Measurements from ENCODE around the gene SHQ1. TPM values are rescaled to one million over a fixed set of nuclear protein-coding genes. Genes with fewer than 3 reads are reported as not detected.

SHQ1 gene
- total RNA-seq, 2 experiments from 2014 or later: 29.8 to 31.4 TPM

- H3K27ac Mint-ChIP-seq: no peak overlapping the region
- TF ChIP-seq, protein P1, sequence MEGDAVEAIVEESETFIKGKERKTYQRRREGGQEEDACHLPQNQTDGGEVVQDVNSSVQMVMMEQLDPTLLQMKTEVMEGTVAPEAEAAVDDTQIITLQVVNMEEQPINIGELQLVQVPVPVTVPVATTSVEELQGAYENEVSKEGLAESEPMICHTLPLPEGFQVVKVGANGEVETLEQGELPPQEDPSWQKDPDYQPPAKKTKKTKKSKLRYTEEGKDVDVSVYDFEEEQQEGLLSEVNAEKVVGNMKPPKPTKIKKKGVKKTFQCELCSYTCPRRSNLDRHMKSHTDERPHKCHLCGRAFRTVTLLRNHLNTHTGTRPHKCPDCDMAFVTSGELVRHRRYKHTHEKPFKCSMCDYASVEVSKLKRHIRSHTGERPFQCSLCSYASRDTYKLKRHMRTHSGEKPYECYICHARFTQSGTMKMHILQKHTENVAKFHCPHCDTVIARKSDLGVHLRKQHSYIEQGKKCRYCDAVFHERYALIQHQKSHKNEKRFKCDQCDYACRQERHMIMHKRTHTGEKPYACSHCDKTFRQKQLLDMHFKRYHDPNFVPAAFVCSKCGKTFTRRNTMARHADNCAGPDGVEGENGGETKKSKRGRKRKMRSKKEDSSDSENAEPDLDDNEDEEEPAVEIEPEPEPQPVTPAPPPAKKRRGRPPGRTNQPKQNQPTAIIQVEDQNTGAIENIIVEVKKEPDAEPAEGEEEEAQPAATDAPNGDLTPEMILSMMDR (IDR thresholded peaks at IDR 0.05): no peak
- ATAC-seq (peak; percentile 72), DNase-seq (peak; percentile 65)
- ChIA-PET CTCF (interaction anchor here (0.9 kb wide), 1 partner anchor 151 kb away, joined by 3 read pairs; no protein-coding TSS in a partner anchor), POLR2A (no interaction called here)
- H3K36me3 Mint-ChIP-seq (ENCODE audit: low read depth): peaks cover 28% of the 10 kb centered on the region
- peaks cover 23% of the 10 kb centered on the region for H3K4me1 Mint-ChIP-seq (ENCODE audit: low read depth)
- intact Hi-C loops (cut with micrococcal nuclease): no loop called here
- no peaks in the 10 kb centered on the region for H3K9me3 Mint-ChIP-seq
- no peak overlapping the region for H3K4me3 Mint-ChIP-seq
- no peaks in the 10 kb centered on the region for H3K27me3 Mint-ChIP-seq
Observed at GRCh38 chr3:72816862-72817355, 31.3 kb downstream of the SHQ1 start.

GRCh38 chr3:72814308-72814707, 33.9 kb downstream of the SHQ1 start:
- ChIA-PET CTCF (interaction anchor here (0.9 to 1.0 kb wide), 2 partner anchors 23 to 147 kb away, joined by 3 to 4 read pairs; no protein-coding TSS in a partner anchor), POLR2A (no interaction called here)
- DNase-seq (no peak), ATAC-seq (no peak)
- Mint-ChIP-seq H3K27me3 (no peaks in the 10 kb centered on the region), H3K4me3 (no peak overlapping the region), H3K27ac (no peak overlapping the region), H3K4me1 (ENCODE audit: low read depth) (peaks cover 30% of the 10 kb centered on the region), H3K9me3 (no peaks in the 10 kb centered on the region), H3K36me3 (ENCODE audit: low read depth) (peaks cover 38% of the 10 kb centered on the region)
- intact Hi-C loops (cut with micrococcal nuclease): no loop called here
- TF ChIP-seq, protein P1 (IDR thresholded peaks at IDR 0.05): no peak

- ChIA-PET POLR2A (no interaction called here), CTCF (interaction anchor here (0.7 to 7.0 kb wide), 5 partner anchors 9 to 403 kb away, joined by 3 to 37 read pairs (median 6); no protein-coding TSS in a partner anchor)
- Mint-ChIP-seq H3K9me3 (no peaks in the 10 kb centered on the region), H3K4me1 (ENCODE audit: low read depth) (peaks cover 14% of the 10 kb centered on the region), H3K27ac (no peak overlapping the region), H3K36me3 (ENCODE audit: low read depth) (peaks cover 43% of the 10 kb centered on the region), H3K4me3 (no peak overlapping the region), H3K27me3 (no peaks in the 10 kb centered on the region)
- DNase-seq: no peak
- TF ChIP-seq, protein P1 (IDR thresholded peaks at IDR 0.05): no peak
- no peak for ATAC-seq
- intact Hi-C loops (cut with micrococcal nuclease): no loop called here
Observed at GRCh38 chr3:72812201-72812600, 36.0 kb downstream of the SHQ1 start.

- TF ChIP-seq, protein P1 (IDR thresholded peaks at IDR 0.05): no peak
- ATAC-seq (no peak), DNase-seq (no peak)
- Mint-ChIP-seq H3K27ac (no peak overlapping the region), H3K4me1 (ENCODE audit: low read depth) (peaks cover 9% of the 10 kb centered on the region), H3K4me3 (no peak overlapping the region), H3K9me3 (no peaks in the 10 kb centered on the region), H3K36me3 (ENCODE audit: low read depth) (peaks cover 43% of the 10 kb centered on the region), H3K27me3 (no peaks in the 10 kb centered on the region)
- ChIA-PET POLR2A (no interaction called here), CTCF (interaction anchor here (0.7 to 7.0 kb wide), 5 partner anchors 9 to 403 kb away, joined by 3 to 37 read pairs (median 6); no protein-coding TSS in a partner anchor)
- intact Hi-C loops (cut with micrococcal nuclease): no loop called here
Observed at GRCh38 chr3:72811571-72811970, 36.7 kb downstream of the SHQ1 start.

DNA sequence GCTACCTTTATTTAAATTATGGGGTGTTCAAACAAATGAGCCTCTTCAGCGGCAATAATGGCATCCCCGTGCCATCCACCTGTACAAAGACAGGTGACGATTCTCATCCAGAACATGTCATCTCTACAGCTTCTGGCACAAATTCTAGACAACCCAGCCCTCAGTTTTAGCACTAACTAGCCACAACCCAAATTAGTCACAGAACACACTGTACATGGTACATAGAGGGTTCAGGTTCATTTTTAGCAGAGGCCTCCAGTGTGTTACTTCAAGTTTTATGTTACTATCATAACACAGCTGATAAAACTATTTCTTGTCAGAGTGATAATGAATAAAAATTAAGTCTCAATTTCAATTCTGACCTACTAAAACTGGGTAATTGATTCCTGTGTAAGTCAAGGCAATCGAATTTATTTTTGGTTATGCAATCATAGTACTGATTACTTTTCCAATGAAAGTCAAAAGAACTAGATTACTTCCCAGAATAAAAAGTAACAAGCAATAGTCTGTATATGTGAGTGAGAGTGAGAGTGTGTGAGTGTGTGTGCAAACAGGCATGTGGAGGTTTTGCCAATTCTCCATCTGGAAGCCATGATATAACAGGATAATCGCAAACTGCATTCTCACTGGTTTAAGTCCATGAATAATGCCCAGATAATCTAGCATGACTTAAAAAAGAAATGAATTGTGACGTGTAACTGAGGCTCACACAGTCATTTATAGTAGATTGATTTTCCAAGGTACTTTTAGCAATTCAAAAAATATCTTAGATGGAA, 37.4 kb downstream of the SHQ1 start:
- peaks cover 43% of the 10 kb centered on the region for H3K36me3 Mint-ChIP-seq (ENCODE audit: low read depth)

More for the DNA sequence above, 37.4 kb downstream of the SHQ1 start:
- ATAC-seq (peak; percentile 27), DNase-seq (no peak)
- Mint-ChIP-seq H3K27me3 (no peaks in the 10 kb centered on the region), H3K9me3 (no peaks in the 10 kb centered on the region), H3K27ac (no peak overlapping the region), H3K4me1 (ENCODE audit: low read depth) (peaks cover 9% of the 10 kb centered on the region), H3K4me3 (no peak overlapping the region)
- ChIA-PET CTCF (interaction anchor here (1.6 to 7.0 kb wide), 4 partner anchors 8 to 145 kb away, joined by 3 to 37 read pairs (median 7); no protein-coding TSS in a partner anchor), POLR2A (no interaction called here)
- intact Hi-C loops (cut with micrococcal nuclease): no loop called here
- TF ChIP-seq, protein P1 (IDR thresholded peaks at IDR 0.05): no peak
